Stomach (tissue), 4 donors: ENCODE results near the gene LRMDA.

Experiments
- CTCF ChIP-seq, 7 experiments: fragments of 450-650 bp in 4 of 7; fragments of 200-600 bp in 3 of 7; sonication (generic) in 3 of 7; IDR thresholded peaks; one replicate each; pipeline ENCODE4 v1.5.1; 2016 to 2019; ENCODE audit warnings: antibody characterized with exemption in 7 of 7, control low read depth in 2 of 7, mild to moderate bottlenecking in 1 of 7
- POLR2A ChIP-seq, 4 donors: fragments of 450-650 bp; IDR thresholded peaks; one replicate each; pipeline ENCODE4 v1.6.1; 2016; ENCODE audit warnings: antibody characterized with exemption in 4 of 4, control low read depth in 2 of 4, mild to moderate bottlenecking in 1 of 4, moderate library complexity in 1 of 4

- TF ChIP-seq CTCF (IDR thresholded peaks at IDR 0.05): no peak
- no peak for TF ChIP-seq POLR2A (IDR thresholded peaks at IDR 0.05)
Measured at GRCh38 chr10:75726522-75727483, 295.4 kb downstream of the LRMDA start.
